WI38 (cell line): ENCODE results near the gene SPAG8.

Source experiments
- H3K4me3 ChIP-seq: 2 replicates; pipeline ENCODE4 v1.5.1; 2011; ENCODE audit warnings: low read depth, mild to moderate bottlenecking, control low read depth, low read length
- TF ChIP-seq, protein P1 (sequence below): IDR thresholded peaks from 2 replicates; pipeline ENCODE4 v1.5.1; 2012; ENCODE audit warnings: low read depth, mild to moderate bottlenecking, control low read depth, low read length

Gene SPAG8

DNA sequence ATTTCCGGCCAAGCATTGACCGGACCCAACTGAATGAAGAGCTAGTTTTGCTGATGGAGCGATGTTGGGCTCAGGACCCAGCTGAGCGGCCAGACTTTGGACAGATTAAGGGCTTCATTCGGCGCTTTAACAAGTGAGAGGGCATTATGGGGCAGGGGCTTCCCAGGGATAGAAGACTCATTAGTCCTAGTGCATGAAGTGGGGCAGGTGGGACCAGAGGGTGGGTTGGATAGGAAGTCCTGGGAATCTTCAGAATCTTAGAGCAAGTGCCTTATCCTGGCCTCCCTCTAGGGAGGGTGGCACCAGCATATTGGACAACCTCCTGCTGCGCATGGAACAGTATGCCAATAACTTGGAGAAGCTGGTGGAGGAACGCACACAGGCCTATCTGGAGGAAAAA lies 6.0 kb downstream of the SPAG8 start:
- no peak overlapping the region for H3K4me3 ChIP-seq
- TF ChIP-seq, protein P1, sequence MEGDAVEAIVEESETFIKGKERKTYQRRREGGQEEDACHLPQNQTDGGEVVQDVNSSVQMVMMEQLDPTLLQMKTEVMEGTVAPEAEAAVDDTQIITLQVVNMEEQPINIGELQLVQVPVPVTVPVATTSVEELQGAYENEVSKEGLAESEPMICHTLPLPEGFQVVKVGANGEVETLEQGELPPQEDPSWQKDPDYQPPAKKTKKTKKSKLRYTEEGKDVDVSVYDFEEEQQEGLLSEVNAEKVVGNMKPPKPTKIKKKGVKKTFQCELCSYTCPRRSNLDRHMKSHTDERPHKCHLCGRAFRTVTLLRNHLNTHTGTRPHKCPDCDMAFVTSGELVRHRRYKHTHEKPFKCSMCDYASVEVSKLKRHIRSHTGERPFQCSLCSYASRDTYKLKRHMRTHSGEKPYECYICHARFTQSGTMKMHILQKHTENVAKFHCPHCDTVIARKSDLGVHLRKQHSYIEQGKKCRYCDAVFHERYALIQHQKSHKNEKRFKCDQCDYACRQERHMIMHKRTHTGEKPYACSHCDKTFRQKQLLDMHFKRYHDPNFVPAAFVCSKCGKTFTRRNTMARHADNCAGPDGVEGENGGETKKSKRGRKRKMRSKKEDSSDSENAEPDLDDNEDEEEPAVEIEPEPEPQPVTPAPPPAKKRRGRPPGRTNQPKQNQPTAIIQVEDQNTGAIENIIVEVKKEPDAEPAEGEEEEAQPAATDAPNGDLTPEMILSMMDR, result no peak

DNA sequence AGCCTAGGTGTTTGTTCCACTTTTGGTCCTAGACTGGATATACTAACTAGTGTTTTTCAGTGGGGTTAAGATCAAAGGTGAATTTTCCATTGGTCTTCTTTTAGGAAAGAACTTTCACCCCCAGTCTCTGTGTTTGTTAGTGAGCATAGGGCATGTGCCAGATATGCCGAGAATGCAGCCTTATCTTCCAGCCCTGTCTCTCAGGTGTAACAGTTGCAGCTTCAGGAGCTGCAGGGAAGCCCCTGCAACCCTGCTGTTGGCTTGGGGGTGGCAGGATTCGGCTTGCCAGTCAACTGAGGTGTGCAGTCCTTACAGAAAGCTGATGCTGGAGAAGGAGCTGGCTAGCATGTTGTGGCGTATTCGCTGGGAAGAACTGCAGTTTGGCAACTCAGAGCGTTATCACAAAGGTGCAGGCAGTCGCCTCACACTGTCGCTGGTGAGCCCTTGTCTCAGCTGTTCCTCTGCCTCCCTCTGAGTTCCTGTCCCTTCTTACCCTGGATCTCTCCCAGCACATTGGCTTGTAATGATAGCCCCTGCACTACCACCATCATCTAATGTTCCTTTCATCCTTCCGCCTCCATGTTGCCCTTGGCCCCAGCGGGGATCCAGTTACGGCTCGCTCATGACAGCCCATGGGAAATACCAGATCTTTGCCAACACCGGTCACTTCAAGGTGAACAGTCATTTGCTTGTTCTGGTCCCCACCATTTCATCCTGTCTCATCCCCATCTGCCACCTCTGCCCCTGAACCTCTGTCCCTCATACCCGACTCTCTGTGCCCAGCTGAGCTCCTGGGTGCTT lies 10.5 kb downstream of the SPAG8 start:
- H3K4me3 ChIP-seq, result no peak overlapping the region
- TF ChIP-seq, protein P1, result no peak

DNA sequence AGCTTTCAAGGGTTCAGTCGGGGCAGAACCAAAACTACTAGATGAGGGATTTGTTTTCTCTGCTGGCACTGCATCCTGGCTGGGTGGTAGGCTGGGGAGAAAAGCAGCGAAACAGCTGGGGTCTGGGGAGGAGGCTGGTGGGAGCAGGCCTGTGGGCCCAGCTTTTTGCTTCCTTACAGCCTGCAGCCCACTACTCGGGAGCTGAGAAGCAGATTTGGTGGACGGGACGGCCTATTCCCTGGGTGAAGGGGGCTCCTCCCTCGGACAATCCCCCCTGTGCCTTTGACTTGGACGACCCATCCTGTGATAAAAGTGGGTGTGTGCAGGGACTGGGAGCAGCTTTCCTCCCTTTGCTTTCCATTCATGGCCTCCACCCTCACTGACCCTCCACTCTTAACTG lies 11.5 kb downstream of the SPAG8 start:
- TF ChIP-seq, protein P1, result no peak
- no peak overlapping the region for H3K4me3 ChIP-seq

DNA sequence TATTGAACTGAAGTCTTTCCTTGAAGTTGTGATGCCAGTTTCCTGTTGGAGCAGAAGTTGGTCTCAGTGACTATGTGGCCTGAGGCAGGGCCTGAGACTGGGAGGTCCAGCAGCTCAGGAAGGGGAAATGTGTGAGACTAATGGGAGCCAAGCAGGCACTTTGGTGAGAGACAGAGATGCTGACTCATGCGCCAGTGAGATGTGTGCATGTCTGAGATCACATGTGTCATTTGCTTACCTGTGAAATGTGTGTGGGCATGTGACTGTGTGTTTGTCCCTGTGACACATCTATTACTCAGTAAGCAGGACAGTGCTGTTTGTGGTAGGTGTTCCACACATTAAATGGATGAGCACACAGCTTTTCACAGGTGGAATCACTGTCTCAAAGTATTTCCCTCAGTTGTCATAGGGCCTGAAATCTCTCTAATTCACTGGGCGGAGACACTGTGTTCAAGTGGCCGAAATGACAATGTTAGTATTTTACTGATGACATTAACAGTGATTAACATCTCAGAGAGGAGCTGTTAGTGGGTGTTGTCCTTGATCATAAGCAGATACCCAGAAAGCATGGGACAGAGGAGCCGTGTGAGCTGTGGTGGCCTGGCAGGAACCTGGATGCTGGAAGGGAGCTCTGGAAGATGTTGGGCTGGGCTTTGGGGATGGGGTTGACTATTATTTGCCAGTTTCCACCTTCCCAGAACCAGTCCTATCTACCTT lies 13.2 kb downstream of the SPAG8 start:
- TF ChIP-seq, protein P1, result no peak
- H3K4me3 ChIP-seq, result no peak overlapping the region

DNA sequence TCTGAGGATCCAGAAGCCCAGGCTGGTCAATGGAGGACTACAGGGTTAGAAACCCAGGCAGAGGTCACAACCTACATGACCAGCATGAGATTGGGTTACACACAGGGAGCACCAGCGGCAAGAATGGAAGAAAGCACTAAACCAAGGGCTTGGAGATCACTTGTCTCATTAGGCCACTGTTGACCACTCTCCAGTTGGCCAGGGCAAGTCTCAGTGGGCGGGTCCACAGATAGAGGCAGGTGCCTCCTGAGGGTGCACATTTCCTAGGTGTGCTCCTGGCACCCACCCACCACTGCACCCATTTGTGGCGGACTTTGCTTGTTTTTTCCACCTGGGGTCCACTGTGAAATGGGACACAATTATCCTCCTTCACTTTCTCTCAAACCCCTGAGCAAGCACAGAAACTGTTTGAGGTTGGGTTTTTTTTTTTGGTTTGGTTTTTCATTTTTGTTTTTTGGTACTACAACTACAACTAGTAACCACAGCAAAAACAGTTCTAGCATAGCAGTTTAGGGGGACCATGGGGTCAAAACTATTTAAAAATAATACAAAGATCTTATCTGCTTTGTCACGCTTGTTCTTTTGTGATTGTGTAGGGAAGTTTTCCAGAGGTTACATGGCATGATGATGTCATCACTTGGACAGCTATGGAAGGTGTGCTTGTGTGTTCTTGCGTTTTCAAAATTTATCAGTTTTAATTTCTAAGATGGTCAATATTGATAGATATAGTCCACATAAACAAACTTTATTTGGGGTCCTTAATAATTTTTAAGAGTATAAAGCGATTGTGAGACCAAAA lies 14.6 kb downstream of the SPAG8 start:
- TF ChIP-seq, protein P1, result no peak
- H3K4me3 ChIP-seq, result no peak overlapping the region

DNA sequence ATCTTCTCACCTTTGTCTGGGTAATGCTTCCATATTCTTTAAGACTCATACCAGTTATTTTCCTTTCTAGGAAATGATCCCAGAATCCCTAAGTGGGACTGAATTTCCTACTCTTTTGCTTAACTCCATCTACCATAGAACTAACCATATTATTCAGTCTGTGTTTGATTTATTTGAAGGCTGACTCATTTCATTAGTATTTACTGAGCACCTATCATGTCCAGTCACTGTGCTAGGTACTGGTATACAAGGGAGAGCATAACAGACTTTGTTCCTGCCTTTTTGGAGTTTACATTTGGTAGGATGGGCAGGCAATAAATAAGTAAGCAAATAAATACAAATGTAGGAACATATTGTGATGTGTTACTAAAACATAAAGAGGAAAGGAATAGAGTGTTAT lies 16.4 kb downstream of the SPAG8 start:
- TF ChIP-seq, protein P1, result no peak
- H3K4me3 ChIP-seq, result no peak overlapping the region
